GM23338 (cell line): ENCODE data around the gene SYK. TPM values are rescaled to one million over a fixed set of nuclear protein-coding genes. Genes with fewer than 3 reads are reported as not detected.

ENCODE experiments used
- ATAC-seq: fragments of 200-7000 bp; cut with Tn5 transposase; 3 replicates; pipeline ENCODE4 v1.9.1; 2020
- DNase-seq: peaks from one replicate; pipeline ENCODE4 v3.0.0-alpha.2; 2015; ENCODE audit warnings: low spot score
- H2AFZ ChIP-seq: fragments of 200-600 bp; sonication (generic); 2 replicates; pipeline ENCODE4 v1.8.0; 2016; ENCODE audit warnings: antibody characterized with exemption, mild to moderate bottlenecking, moderate library complexity
- H3F3A ChIP-seq: fragments of 200-600 bp; sonication (generic); replicated peaks from 2 replicates; pipeline ENCODE4 v1.8.0; 2017; ENCODE audit warnings: antibody characterized with exemption, mixed run types, low read depth
- H3K27ac ChIP-seq: fragments of 200-600 bp; sonication (generic); 2 replicates; pipeline ENCODE4 v1.6.1; 2016; ENCODE audit warnings: low read depth
- H3K27me3 ChIP-seq: fragments of 200-600 bp; sonication (generic); 2 replicates; pipeline ENCODE4 v1.8.0; 2016; ENCODE audit warnings: mild to moderate bottlenecking, mixed run types, moderate library complexity; ENCODE audit not compliant: insufficient read depth
- H3K36me3 ChIP-seq: fragments of 200-600 bp; sonication (generic); 2 replicates; pipeline ENCODE4 v1.8.0; 2016; ENCODE audit warnings: mild to moderate bottlenecking; ENCODE audit not compliant: insufficient read depth
- H3K4me1 ChIP-seq: fragments of 200-600 bp; sonication (generic); 2 replicates; pipeline ENCODE4 v1.8.0; 2016; ENCODE audit warnings: mild to moderate bottlenecking, moderate library complexity; ENCODE audit not compliant: insufficient read depth
- H3K4me2 ChIP-seq: fragments of 200-600 bp; sonication (generic); 2 replicates; pipeline ENCODE4 v1.7.1; 2017; ENCODE audit warnings: mixed run types
- H3K4me3 ChIP-seq: fragments of 200-600 bp; sonication (generic); 2 replicates; pipeline ENCODE4 v1.6.1; 2016; ENCODE audit warnings: mixed run types
- H3K79me2 ChIP-seq: fragments of 200-600 bp; sonication (generic); replicated peaks from 2 replicates; pipeline ENCODE4 v1.8.0; 2017; ENCODE audit warnings: mild to moderate bottlenecking; ENCODE audit not compliant: insufficient read depth
- H3K9me2 ChIP-seq: fragments of 200-600 bp; sonication (generic); 2 replicates; pipeline ENCODE4 v1.8.0; 2017; ENCODE audit not compliant: insufficient read depth
- H4K20me1 ChIP-seq: fragments of 200-600 bp; sonication (generic); replicated peaks from 2 replicates; pipeline ENCODE4 v1.8.0; 2017; ENCODE audit warnings: mild to moderate bottlenecking; ENCODE audit not compliant: insufficient read depth
- H3K27ac Mint-ChIP-seq: 2 replicates; pipeline ENCODE4 v1.8.0; 2020; ENCODE audit warnings: inconsistent platforms, mild to moderate bottlenecking, moderate library complexity, mixed read lengths
- H3K27me3 Mint-ChIP-seq: 3 replicates; pipeline ENCODE4 v1.8.0; 2022; ENCODE audit warnings: low read depth, mild to moderate bottlenecking, moderate library complexity, mixed read lengths, inconsistent platforms; ENCODE audit not compliant: insufficient read depth, poor library complexity
- H3K36me3 Mint-ChIP-seq: 3 replicates; pipeline ENCODE4 v1.8.0; 2021; ENCODE audit warnings: low read depth, mild to moderate bottlenecking, inconsistent platforms, moderate library complexity, mixed read lengths
- H3K4me1 Mint-ChIP-seq: 3 replicates; pipeline ENCODE4 v1.8.0; 2020; ENCODE audit warnings: mild to moderate bottlenecking, inconsistent platforms, mixed read lengths
- H3K4me3 Mint-ChIP-seq: 3 replicates; pipeline ENCODE4 v1.8.0; 2021; ENCODE audit warnings: moderate library complexity, mild to moderate bottlenecking, inconsistent platforms, mixed read lengths
- H3K9me3 Mint-ChIP-seq: 3 replicates; pipeline ENCODE4 v1.8.0; 2020; ENCODE audit warnings: moderate library complexity, mild to moderate bottlenecking, inconsistent platforms, mixed read lengths
- CTCF ChIP-seq, 2 experiments: fragments of 200-600 bp in 1 of 2; sonication (generic) in 1 of 2; conservative IDR thresholded peaks; 2 replicates each; pipeline versions ENCODE4 v1.5.1 to v1.6.1; 2016 to 2017; ENCODE audit warnings: antibody characterized with exemption in 2 of 2, low read depth in 2 of 2, mild to moderate bottlenecking in 2 of 2, moderate library complexity in 1 of 2
- ETS1 ChIP-seq: IDR thresholded peaks from 2 replicates; pipeline ENCODE4 v1.6.1; 2016; ENCODE audit warnings: antibody characterized with exemption
- EZH2 ChIP-seq: fragments of 200-600 bp; sonication (generic); IDR thresholded peaks from one replicate; pipeline ENCODE4 v1.8.0; 2017; ENCODE audit warnings: antibody characterized with exemption, mild to moderate bottlenecking, low read depth; ENCODE audit not compliant: unreplicated experiment
- EZH2phosphoT487 ChIP-seq: fragments of 200-600 bp; sonication (generic); IDR thresholded peaks from one replicate; pipeline ENCODE4 v1.8.1; 2018; ENCODE audit warnings: antibody characterized with exemption; ENCODE audit not compliant: unreplicated experiment
- JUNB ChIP-seq: IDR thresholded peaks from one replicate; pipeline ENCODE4 v1.6.1; 2016; ENCODE audit warnings: antibody characterized with exemption; ENCODE audit not compliant: unreplicated experiment
- NANOG ChIP-seq: IDR thresholded peaks from 2 replicates; pipeline ENCODE4 v1.6.1; 2016; ENCODE audit warnings: antibody characterized with exemption, borderline replicate concordance
- ZNF114 ChIP-seq: fragments of 250-450 bp; sonication (Bioruptor Pico); IDR thresholded peaks from 2 replicates; pipeline ENCODE4 v1.5.0; 2020; ENCODE audit warnings: mild to moderate bottlenecking, moderate library complexity
- ZNF331 ChIP-seq: fragments of 250-450 bp; sonication (Bioruptor Pico); IDR thresholded peaks from 2 replicates; pipeline ENCODE4 v1.5.0; 2020; ENCODE audit warnings: low read depth, mild to moderate bottlenecking, moderate library complexity
- polyA plus RNA-seq: library from polyadenylated mRNA; unstranded; fragments of >200 nt; fragmentation: Nextera tagmentation; extraction: Ambion mirVana; gene quantifications from 2 replicates; pipeline ENCODE4 v1.2.1, GENCODE V29; 2016
- total RNA-seq: library from RNA; depleted of rRNA; stranded (reverse); fragments of >200 nt; shearing (Covaris generic); gene quantifications from 2 replicates; pipeline ENCODE4 v1.2.3, GENCODE V29; 2014
- TF ChIP-seq, protein P1 (sequence below): IDR thresholded peaks from one replicate; pipeline ENCODE4 v1.6.1; 2018; ENCODE audit warnings: antibody characterized with exemption; ENCODE audit not compliant: unreplicated experiment

The SYK gene
- total and polyA plus RNA-seq, 2 experiments from 2014 or later, result 1.5 to 5.8 TPM

- TF ChIP-seq CTCF (conservative IDR thresholded peaks at IDR 0.05; ENCODE audit: low read depth in 2 of 2) (no peak), ZNF114 (CRISPR knock-in tag) (no peak), EZH2phosphoT487 (no peak), ETS1 (no peak), EZH2 (no peak), NANOG (no peak)
- TF ChIP-seq, protein P1, sequence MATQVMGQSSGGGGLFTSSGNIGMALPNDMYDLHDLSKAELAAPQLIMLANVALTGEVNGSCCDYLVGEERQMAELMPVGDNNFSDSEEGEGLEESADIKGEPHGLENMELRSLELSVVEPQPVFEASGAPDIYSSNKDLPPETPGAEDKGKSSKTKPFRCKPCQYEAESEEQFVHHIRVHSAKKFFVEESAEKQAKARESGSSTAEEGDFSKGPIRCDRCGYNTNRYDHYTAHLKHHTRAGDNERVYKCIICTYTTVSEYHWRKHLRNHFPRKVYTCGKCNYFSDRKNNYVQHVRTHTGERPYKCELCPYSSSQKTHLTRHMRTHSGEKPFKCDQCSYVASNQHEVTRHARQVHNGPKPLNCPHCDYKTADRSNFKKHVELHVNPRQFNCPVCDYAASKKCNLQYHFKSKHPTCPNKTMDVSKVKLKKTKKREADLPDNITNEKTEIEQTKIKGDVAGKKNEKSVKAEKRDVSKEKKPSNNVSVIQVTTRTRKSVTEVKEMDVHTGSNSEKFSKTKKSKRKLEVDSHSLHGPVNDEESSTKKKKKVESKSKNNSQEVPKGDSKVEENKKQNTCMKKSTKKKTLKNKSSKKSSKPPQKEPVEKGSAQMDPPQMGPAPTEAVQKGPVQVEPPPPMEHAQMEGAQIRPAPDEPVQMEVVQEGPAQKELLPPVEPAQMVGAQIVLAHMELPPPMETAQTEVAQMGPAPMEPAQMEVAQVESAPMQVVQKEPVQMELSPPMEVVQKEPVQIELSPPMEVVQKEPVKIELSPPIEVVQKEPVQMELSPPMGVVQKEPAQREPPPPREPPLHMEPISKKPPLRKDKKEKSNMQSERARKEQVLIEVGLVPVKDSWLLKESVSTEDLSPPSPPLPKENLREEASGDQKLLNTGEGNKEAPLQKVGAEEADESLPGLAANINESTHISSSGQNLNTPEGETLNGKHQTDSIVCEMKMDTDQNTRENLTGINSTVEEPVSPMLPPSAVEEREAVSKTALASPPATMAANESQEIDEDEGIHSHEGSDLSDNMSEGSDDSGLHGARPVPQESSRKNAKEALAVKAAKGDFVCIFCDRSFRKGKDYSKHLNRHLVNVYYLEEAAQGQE, result no peak
These were observed 29.4 kb downstream of the SYK start (continued) for GRCh38 chr9:90830977-90831376.

- Histone ChIP-seq H2AFZ (no peak overlapping the region), H3K9me2 (0 out of 2 replicates have a peak, but pooled peaks cover 3% of the 10 kb centered on the region), H3K4me2 (no peak overlapping the region), H4K20me1 (no peaks in the 10 kb centered on the region), H3K36me3 (no peaks in the 10 kb centered on the region), H3F3A (no peaks in the 10 kb centered on the region), H3K79me2 (no peaks in the 10 kb centered on the region), H3K4me1 (no peaks in the 10 kb centered on the region), H3K4me3 (no peak overlapping the region), H3K27me3 (no peaks in the 10 kb centered on the region), H3K27ac (no peak overlapping the region)
- H3K27me3 Mint-ChIP-seq, result no peaks in the 10 kb centered on the region
- H3K4me1 Mint-ChIP-seq, result no peaks in the 10 kb centered on the region; the same call in 2 of the 3 replicates
- H3K9me3 Mint-ChIP-seq, result 0 out of 3 replicates have a peak, but pooled peaks cover 2% of the 10 kb centered on the region
- H3K27ac Mint-ChIP-seq, result no peak overlapping the region
- TF ChIP-seq ZNF114 (CRISPR knock-in tag) (no peak), CTCF (conservative IDR thresholded peaks at IDR 0.05; ENCODE audit: low read depth in 2 of 2) (no peak), JUNB (no peak), ZNF331 (no peak), NANOG (no peak), EZH2phosphoT487 (no peak)
- TF ChIP-seq, protein P1, result no peak
- H3K36me3 Mint-ChIP-seq, result no peaks in the 10 kb centered on the region; the same call in 2 of the 3 replicates
- no peak overlapping the region for H3K4me3 Mint-ChIP-seq
- no peak for DNase-seq
- no peak for ATAC-seq
These were observed 30.6 kb downstream of the SYK start for GRCh38 chr9:90832261-90832660.
